Testis (tissue), 3 donors: ENCODE measurements around the gene MINDY4. TPM values are rescaled to one million over a fixed set of nuclear protein-coding genes. Genes with fewer than 3 reads are reported as not detected.

Experiments
- DNase-seq: peaks from one replicate; pipeline ENCODE4 v3.0.0-alpha.2; 2019
- H3K27ac ChIP-seq, 2 donors: fragments of 200-600 bp; sonication (generic); one replicate each; pipeline ENCODE4 v1.5.1; 2019
- H3K27me3 ChIP-seq: fragments of 200-600 bp; sonication (generic); one replicate; pipeline ENCODE4 v1.5.1; 2019
- H3K36me3 ChIP-seq: fragments of 200-600 bp; sonication (generic); one replicate; pipeline ENCODE4 v1.5.1; 2017; ENCODE audit warnings: low read depth; ENCODE audit errors: missing control alignments
- H3K4me1 ChIP-seq: fragments of 200-600 bp; sonication (generic); one replicate; pipeline ENCODE4 v1.5.1; 2019
- H3K4me3 ChIP-seq, 2 donors: fragments of 200-600 bp; sonication (generic); one replicate each; pipeline ENCODE4 v1.5.1; 2017 to 2019
- H3K9me3 ChIP-seq: fragments of 200-600 bp; sonication (generic); one replicate; pipeline ENCODE4 v1.5.1; 2017
- POLR2A ChIP-seq: fragments of 450-650 bp; IDR thresholded peaks from one replicate; pipeline ENCODE4 v1.6.1; 2017; ENCODE audit warnings: antibody characterized with exemption, mild to moderate bottlenecking, moderate library complexity
- whole genome bisulfite sequencing, 2 donors: methylation state at CpG; one replicate each; pipeline ENCODE4 v1.1.5; 2018; 5-methylcytosine and 5-hydroxymethylcytosine counted together
- intact Hi-C: fragments of 100-400 bp; cut with DNase I; formaldehyde crosslinking; loops from one replicate; pipeline ENCODE4 v1.15.1; 2023; ENCODE audit warnings: low total_unique reads
- polyA plus RNA-seq: library from polyadenylated mRNA; stranded (reverse); fragments of 350-450 nt; fragmentation: Illumina TruSeq; extraction: RNeasy Lipid Tissue Mini Kit (QIAGEN cat#74804); gene quantifications from one replicate; pipeline ENCODE4 v1.2.3, GENCODE V29; 2014; ENCODE audit warnings: low read depth, low replicate concordance; ENCODE audit not compliant: insufficient read depth
- total RNA-seq, 2 donors: library from RNA; depleted of rRNA; stranded (reverse); fragments of >200 nt; gene quantifications; one replicate each; pipeline ENCODE4 v1.2.3, GENCODE V29; 2016
- TF ChIP-seq, protein P1 (sequence below), 3 experiments: fragments of 450-650 bp in 2 of 3; fragments of 200-600 bp in 1 of 3; sonication (generic) in 1 of 3; IDR thresholded peaks; one replicate each; pipeline ENCODE4 v1.5.1; 2016 to 2019; ENCODE audit warnings: antibody characterized with exemption in 3 of 3, mild to moderate bottlenecking in 2 of 3, moderate library complexity in 1 of 3

Gene MINDY4
- total and polyA plus RNA-seq, 3 donors from 2014 or later = 25.3 to 51.7 (median 47.6) TPM

DNA sequence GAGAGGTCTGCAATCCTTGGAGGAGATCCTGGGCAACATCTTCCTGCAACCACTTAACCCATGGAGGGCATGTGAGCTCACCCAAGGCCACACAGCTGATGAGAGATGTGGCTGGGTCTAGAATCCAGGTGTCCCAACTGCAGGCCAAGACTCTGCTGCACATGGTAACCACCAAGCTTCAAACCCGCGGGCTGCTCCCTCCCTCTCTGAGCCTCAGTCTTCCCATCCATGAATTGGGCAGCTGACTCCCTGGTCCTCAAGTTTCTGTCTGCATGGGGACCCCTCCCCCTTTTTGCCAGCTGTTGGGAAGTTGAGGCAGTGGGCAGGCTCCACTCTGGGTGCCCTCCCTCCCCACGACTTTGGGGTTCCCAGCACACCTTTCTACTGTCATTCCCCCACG lies 40.2 kb upstream of the MINDY4 start:
- intact Hi-C loops = loop anchor here (10.0 kb wide), 1 partner anchor 244 kb away; no protein-coding TSS in a partner anchor
- 87% methylated on average over 4 of the region's 4 CpGs for WGBS, 2 donors
- H3K36me3 ChIP-seq = no peaks in the 10 kb centered on the region
- no peaks in the 10 kb centered on the region for H3K27me3 ChIP-seq
- H3K4me1 ChIP-seq = no peaks in the 10 kb centered on the region
- H3K9me3 ChIP-seq = no peaks in the 10 kb centered on the region
- TF ChIP-seq, protein P1, sequence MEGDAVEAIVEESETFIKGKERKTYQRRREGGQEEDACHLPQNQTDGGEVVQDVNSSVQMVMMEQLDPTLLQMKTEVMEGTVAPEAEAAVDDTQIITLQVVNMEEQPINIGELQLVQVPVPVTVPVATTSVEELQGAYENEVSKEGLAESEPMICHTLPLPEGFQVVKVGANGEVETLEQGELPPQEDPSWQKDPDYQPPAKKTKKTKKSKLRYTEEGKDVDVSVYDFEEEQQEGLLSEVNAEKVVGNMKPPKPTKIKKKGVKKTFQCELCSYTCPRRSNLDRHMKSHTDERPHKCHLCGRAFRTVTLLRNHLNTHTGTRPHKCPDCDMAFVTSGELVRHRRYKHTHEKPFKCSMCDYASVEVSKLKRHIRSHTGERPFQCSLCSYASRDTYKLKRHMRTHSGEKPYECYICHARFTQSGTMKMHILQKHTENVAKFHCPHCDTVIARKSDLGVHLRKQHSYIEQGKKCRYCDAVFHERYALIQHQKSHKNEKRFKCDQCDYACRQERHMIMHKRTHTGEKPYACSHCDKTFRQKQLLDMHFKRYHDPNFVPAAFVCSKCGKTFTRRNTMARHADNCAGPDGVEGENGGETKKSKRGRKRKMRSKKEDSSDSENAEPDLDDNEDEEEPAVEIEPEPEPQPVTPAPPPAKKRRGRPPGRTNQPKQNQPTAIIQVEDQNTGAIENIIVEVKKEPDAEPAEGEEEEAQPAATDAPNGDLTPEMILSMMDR (IDR thresholded peaks at IDR 0.05) = no peak
- no peak for TF ChIP-seq POLR2A
- H3K27ac ChIP-seq = no peak overlapping the region
- DNase-seq = no peak
- H3K4me3 ChIP-seq = no peak overlapping the region

DNA sequence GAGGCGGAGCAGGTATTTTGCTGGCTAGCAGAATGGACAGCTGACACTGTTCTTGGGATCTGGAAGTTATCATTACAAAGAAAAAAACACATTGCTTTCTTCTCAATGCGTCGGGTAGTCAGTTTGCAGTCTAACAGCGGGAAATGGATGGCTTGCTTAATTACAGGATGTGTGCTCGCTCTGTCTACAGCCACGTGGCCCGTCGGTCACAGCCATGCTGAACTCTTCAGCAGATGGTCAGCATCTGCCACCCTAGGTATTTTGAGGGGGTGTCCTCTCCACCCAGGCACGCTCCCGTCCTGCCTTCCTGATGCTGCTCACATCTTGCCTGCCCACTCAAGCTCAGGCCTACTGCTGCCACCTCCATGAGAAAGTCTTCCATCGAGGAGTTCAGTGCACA lies 39.6 kb upstream of the MINDY4 start:
- Histone ChIP-seq H3K27ac (no peak overlapping the region), H3K9me3 (no peaks in the 10 kb centered on the region), H3K4me3 (no peak overlapping the region), H3K36me3 (no peaks in the 10 kb centered on the region), H3K4me1 (no peaks in the 10 kb centered on the region), H3K27me3 (no peaks in the 10 kb centered on the region)
- DNase-seq = no peak
- intact Hi-C loops = loop anchor here (10.0 kb wide), 1 partner anchor 243 kb away; no protein-coding TSS in a partner anchor
- WGBS, 2 donors = 77 to 84% methylated on average over 8 to 11 of the region's 11 CpGs
- no peak for TF ChIP-seq POLR2A
- TF ChIP-seq, protein P1 (IDR thresholded peaks at IDR 0.05) = no peak

DNA sequence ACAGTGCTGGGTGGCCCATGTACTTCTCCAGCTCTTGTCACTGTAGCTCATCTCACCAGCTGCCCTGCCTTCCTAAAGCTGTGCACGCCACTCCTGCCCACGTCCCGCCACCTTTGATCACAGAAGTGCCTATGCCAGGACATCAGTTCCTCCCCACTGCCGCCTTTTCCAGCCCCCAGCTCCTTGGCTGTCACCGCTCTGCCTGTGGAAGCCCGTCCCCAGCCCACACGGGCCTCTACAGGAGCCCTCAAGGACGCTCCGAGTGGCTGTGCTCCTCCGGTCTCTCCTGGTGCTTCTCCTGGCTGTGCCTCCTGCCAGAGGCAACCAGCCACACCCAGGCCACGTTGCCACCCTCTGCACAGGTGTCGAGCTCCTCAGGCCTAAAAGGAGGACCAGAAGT lies 38.6 kb upstream of the MINDY4 start:
- Histone ChIP-seq H3K36me3 (no peaks in the 10 kb centered on the region), H3K4me1 (no peaks in the 10 kb centered on the region), H3K4me3 (no peak overlapping the region), H3K27me3 (no peaks in the 10 kb centered on the region), H3K27ac (no peak overlapping the region), H3K9me3 (no peaks in the 10 kb centered on the region)
- TF ChIP-seq POLR2A = no peak
- TF ChIP-seq, protein P1 (IDR thresholded peaks at IDR 0.05) = no peak
- no peak for DNase-seq
- intact Hi-C loops = loop anchor here (10.0 kb wide), 1 partner anchor 242 kb away; no protein-coding TSS in a partner anchor
- 83 to 94% methylated on average over 5 to 12 of the region's 12 CpGs for WGBS, 2 donors

DNA sequence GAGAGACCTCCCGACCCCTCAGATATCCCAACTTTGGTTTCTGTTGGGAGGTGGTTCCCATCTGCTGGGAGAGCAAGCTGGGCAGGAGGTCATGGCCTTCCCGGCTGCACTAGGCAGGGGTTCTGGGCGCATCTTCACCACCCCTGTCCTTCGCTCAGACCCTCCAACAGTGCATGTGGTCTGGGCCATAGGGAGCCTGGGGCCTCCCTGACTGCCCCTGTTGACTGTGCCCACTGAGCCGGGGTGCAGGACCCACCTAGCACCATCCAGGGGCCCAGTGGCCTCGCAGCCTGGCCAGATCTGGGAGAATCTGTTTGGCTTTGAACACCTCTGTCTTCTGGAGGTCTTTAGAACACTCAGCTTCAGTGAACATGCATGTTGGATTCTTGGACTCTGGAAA lies 38.0 kb upstream of the MINDY4 start:
- H3K36me3 ChIP-seq = no peaks in the 10 kb centered on the region
- DNase-seq = no peak
- no peaks in the 10 kb centered on the region for H3K9me3 ChIP-seq
- no peaks in the 10 kb centered on the region for H3K4me1 ChIP-seq
- intact Hi-C loops = loop anchor here (10.0 kb wide), 1 partner anchor 242 kb away; no protein-coding TSS in a partner anchor
- no peak for TF ChIP-seq POLR2A
- TF ChIP-seq, protein P1 (IDR thresholded peaks at IDR 0.05) = no peak
- no peak overlapping the region for H3K4me3 ChIP-seq
- H3K27ac ChIP-seq = no peak overlapping the region
- H3K27me3 ChIP-seq = no peaks in the 10 kb centered on the region
- WGBS, 2 donors = 98 to 100% methylated on average over 1 to 6 of the region's 6 CpGs

DNA sequence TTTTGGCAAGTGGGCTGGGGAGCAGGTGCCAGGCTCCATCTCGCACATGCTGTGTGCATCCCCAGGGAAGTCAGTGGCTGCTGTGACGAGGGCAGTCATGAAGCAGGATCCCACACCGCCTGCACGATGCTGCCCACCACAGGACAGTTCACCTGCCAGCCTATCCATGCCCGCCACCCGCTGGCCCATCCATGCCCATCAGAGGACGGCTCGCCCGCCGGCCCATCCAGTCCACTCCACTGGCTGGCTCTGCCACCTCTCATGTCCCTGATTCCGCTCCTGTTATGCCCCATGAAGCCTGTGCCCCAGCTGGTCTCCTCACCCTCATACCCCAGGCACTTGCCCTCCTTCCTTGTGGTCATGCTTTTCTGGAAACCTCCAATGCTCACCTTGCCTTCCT lies 37.5 kb upstream of the MINDY4 start:
- WGBS, 2 donors = 94 to 98% methylated on average over 10 to 11 of the region's 11 CpGs
- Histone ChIP-seq H3K9me3 (no peaks in the 10 kb centered on the region), H3K4me3 (no peak overlapping the region), H3K27me3 (no peaks in the 10 kb centered on the region), H3K4me1 (no peaks in the 10 kb centered on the region), H3K36me3 (no peaks in the 10 kb centered on the region), H3K27ac (no peak overlapping the region)
- intact Hi-C loops = loop anchor here (10.0 kb wide), 1 partner anchor 241 kb away; no protein-coding TSS in a partner anchor
- no peak for TF ChIP-seq POLR2A
- DNase-seq = no peak
